GM18499 (cell line): ENCODE data around the gene NAA10.
A peak's percentile ranks its signal among the peaks of the same experiment; 100 is the strongest.

Experiments
- ATAC-seq: cut with Tn5 transposase; IDR thresholded peaks from one replicate; pipeline ENCODE4 v1.9.1; 2021; ENCODE audit warnings: moderate number of reproducible peaks; ENCODE audit not compliant: insufficient read depth, unreplicated experiment

Gene NAA10

DNA sequence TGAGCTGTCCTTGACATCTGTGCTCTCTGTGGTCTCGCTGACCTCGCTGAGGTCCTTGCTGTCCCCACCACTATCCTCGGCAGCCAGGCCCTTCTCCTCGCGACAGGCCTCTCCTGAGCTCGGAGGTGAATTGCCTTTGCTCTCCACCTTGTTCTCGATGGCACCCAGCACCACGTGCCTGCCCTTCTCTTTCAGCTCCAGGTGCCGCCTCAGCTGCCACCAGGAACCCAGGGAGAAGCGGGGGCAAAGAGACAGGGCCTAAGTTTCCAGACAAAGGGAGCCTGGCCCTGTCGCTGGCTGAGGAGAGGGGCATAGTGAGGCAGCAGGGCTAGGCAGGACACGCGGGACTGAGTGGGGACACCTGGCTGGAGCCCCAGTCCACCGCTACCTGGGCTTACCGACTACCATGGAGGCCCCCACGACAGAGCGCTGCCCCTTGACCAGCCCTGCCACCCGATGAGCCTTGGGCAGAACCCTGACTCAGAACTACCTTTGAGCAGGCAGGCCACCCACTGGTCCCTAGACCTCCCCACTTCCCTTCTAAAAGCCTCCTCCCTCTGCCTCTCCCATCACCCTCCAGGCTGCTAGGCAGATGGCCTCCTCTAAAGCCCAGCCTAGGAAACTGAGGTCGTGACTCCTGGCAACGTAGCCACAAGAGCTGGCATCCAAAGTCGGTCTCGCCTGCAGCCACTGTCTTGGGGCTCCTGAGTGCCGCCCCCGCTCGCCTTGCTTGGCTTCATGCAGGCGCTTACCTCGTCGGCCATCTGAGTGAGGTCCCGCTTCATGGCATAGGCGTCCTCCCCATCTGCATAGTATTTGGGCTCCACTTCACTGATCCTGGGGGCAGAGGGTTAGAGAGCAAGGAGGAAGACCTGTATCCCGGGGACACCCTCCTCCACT lies 4.6 kb downstream of the NAA10 start:
- no peak for ATAC-seq

DNA sequence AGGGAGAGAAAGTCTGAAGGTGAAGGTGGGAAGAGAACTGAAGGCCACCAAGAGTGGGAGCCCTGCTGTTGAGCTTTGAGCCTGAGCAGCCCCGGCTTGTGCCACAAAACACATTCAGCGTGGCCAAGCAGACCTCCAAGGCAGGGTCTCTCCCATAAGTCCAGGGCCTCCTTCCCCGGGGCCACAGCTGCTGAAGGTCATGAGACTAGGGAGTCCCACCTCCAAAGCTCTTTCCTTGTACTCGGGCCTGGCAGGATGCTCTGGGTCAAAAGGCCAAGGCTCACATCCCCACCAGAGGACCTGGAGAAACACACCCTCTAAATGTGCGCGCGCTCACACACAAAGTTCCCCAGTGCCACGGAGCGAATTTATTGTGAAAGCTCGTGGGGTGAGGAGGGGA lies 5.3 kb downstream of the NAA10 start:
- no peak for ATAC-seq

DNA sequence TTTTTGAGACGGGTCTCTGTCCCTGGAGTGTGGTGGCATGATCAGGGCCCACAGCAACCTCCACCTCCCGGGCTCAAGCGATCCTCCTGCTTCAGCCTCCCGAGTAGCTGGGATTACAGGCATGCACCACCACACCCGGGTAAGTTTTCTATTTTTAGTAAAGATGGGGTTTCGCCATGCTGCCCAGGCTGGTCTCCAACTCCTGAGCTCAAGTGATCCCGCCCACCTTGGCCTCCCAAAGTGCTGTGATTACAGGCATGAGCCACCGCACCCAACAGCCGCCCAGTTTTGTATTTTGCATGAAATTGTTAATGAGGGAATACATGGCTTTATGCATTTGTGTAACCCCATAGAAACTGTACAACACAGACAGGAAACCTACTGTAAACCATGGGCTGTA lies 6.0 kb downstream of the NAA10 start:
- ATAC-seq, result no peak

DNA sequence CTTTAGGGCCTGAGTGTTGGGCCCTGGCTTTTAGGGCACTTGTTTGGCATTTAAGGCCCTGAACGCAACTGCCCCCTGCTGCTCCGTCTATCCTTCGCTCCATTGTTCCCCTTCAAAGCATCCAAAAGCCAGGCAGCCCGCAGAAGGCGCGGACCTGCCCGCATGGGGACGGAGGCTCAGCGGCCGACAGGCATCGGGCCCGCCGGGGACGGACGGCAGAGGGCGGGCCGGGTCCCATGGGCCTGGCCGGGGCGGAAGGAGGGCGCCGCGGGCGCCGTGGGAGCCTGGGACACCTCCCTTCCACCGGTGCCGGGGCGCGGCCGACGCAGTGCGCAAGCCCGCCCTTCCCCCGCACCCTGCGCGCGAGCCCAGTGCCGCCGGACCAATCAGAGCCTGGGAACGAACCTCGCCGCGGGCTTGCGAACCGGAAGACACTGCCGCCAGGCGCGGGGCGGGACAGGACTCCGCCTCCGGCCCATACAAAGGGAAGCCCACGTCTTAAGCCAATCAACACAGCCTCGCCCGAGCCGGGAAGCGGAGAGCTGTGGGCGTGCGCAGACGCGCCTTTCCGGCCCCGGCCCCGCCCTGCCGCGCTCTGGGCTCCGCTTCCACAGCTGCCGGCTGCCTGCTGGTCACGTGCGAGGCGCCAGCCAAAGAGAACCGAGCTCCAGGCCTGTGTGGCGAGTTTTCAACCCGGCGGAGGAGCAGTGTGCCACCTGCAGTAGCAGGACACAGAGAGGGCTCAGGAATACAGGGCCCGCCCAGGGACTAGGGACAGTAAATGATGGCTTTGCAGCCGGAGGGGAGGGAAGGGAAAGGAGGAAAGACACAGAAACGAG lies 6.7 kb downstream of the NAA10 start:
- ATAC-seq, result peak; percentile 42

DNA sequence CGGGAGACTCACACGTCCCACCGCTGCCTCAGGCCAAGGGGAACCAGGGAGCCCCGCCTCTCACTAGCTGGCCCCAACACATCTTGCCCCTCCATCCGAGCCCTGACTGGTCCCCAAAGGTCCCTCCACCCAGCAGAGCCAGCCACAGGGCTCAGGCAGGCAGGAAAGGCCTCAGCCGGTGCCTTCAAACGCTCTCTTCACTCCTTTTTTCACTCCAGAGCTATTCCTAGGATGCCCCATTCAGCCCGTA lies 7.2 kb downstream of the NAA10 start:
- no peak for ATAC-seq

DNA sequence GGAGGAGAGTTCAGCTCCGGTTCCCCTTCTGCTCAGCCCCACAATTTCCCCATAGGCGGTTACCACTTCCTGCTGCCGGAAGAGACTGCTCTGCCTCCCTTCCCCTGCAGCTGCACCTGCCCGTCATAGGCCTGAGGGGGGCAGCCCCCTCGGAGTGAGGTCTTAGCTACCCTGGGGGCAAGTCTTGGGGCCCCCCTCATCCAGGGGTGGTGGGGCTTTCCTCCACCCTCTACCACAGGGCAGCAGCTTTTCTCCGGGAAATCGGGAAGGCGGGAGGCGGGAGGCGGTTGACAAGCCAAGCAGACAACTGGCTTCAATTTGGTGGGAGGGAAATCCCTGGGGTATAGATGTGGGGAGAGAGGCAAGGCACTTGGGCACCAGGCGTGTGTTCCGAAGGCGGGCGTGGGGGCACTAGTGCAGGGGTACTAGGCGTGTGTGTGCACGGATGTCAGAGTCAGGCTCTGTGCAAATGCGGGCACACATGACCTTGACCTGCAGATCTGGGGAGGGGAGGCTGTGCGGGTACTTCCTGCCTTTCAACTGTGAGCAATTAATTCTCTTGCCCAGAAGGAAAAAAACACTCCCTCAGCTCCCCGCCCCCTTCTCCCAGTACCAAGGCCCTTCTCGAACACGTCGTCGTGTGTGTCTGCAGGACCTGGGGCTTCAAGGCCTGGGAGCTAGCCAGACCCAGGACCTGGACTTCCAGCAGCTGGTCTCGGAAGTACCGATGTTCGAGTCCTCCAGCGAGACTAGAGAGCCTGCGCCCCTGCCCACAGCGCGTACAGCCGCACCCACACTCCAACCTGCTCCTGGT lies 7.8 kb downstream of the NAA10 start:
- peak; percentile 44 for ATAC-seq

DNA sequence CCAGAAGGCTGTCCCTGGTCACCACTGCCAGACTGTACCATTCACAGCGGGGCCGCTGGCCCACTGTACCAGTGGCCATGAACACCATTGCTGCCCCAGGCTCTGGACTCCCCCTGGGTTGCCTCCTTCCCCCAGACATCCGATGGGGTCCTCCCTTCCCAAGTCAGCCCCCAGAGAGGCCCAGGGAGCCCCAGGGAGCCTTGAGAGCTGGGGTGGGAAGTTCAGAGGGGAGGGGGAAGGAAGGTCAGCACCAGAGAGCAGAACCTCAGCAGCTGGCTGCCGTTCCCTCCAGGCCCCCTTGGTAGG lies 8.3 kb downstream of the NAA10 start:
- ATAC-seq, result no peak

DNA sequence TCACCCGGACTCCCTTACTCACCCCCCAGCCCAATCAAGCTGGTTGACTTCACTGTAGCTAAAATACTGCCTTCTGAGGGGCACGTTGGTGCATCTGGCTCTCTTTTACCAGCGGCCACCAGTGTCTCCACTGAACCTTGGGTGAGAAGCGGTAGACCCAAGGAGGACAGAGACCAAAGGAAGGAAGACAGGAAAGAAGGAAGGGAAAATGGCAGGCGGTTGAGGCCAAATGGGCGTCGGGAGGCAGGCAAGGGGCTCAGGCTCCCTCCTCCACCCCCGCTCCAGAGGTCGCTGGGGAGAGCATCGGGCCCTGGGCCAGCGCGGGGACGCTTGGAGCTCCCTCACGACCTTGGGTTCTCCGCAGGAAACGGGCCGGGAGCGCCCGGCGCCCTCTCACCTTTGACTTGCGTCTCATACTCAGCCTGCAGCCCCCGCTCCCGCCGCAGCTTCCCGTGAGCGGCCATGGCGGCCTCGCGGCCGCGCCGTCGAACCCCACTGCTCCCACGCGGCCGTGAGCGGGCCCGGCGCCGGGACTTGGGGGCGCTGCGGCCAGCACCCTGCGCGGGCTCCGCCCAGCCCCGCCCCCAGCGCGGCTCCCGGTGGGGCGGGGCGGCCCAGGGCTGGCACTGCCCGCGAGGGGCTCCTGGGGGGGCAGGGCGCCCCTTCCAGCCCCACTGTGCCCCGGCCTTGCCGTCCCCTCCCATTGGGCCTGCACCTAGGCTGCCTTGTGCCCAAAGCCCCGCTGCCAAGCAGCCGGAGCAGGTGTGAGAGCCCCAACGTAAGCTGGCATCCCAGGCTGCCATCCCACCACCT lies 8.9 kb downstream of the NAA10 start, which contains the start of gene ARHGAP4:
ARHGAP4 (minus strand) TSS at position 526 of the 813 bp plus-strand sequence; CDS start at position 464, 62 bp downstream.
- ATAC-seq, result no peak

DNA sequence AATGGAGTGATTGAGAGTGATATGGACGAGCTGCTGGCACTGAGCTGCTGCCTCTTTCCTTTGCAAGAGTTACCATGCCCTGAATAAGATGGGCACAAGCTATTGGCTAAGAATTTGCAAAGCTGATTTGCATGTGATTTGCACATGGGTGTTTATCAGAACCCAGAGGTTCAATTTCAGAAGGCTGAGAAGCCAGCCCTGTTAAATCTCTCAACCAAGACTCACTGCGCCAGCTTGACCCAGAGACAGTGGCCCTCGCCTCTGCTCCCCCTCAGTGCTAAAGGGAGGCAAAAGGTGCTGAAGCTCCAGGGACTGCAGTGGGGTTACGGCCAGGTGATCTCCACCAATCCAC lies 9.5 kb downstream of the NAA10 start:
- no peak for ATAC-seq

DNA sequence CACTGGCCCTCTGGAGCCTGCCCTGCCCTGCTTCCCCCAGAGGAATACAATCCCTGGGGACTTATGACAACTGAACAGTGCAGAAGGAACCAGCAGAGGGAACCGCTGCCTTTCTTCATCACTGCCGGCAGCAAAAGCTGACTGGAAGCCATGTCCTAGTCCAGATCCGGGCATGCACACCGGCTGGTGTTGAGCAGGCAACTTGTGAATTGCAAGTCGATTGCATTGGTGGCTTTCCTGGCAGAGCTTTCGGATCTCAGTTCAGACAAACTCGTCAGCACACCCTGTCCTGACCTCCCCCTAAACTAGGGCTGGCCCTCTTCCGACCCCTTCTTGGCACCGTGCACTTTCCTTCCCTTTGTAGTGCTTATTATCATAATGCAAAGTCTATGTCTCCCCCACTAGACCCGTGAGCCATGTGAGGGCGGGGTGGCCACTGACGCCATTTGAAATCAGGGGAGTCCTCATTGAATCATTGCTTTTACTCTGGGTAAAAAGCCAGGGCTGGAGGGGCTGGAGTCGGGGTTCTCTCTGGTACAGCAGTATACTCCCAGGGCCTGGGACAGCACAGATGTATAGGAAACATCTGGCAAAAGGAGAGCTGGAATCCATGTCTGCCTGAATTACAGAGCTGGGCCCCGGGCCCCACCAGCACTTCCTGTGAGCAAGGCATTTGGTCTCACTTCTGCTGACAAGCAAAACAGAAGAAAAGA lies 10.5 kb downstream of the NAA10 start:
- no peak for ATAC-seq

DNA sequence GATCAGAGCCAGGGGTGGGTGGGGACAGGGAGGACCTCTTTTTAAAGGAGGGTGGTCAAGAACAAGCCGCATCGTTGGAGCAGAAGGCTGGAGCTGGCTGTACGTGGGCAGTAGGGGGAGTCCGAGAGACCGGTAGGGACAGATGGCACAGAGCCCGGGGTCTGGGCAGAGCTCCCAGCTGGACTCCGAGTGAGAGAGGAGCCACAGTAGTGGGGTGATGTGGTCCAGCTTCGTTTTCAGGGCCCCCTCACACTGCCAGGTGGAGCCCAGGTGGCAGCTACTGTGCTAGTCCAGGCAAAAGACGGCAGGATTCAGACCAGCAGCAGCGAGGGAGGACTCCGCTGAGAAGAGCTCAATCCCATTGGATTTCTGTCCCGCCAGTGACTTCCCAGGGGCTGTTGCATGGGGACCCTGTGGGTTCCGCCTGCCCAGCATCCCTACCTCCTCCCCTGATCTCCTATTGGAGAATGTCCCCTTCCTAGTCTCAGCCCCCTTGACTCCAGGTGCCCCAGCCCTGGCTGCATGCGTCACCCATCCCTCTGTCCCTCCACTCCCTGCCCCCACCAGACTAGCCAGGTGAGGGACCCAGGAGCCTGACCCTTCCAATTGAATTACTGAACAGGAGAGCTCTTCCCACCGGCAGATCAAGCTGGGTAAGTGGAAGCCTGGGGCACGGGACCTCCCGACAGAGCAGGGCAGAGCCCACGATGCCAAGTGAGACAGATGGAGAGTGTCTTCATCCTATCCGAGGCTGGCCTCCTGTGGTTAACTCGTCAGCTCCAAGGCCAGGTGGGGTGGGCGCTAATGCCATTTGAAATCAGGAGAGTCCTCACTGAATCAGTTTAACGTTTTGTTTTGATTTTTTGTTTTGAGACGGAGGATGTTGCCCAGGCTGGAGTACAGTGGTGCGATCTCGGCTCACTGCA lies 11.6 kb downstream of the NAA10 start:
- ATAC-seq, result no peak

DNA sequence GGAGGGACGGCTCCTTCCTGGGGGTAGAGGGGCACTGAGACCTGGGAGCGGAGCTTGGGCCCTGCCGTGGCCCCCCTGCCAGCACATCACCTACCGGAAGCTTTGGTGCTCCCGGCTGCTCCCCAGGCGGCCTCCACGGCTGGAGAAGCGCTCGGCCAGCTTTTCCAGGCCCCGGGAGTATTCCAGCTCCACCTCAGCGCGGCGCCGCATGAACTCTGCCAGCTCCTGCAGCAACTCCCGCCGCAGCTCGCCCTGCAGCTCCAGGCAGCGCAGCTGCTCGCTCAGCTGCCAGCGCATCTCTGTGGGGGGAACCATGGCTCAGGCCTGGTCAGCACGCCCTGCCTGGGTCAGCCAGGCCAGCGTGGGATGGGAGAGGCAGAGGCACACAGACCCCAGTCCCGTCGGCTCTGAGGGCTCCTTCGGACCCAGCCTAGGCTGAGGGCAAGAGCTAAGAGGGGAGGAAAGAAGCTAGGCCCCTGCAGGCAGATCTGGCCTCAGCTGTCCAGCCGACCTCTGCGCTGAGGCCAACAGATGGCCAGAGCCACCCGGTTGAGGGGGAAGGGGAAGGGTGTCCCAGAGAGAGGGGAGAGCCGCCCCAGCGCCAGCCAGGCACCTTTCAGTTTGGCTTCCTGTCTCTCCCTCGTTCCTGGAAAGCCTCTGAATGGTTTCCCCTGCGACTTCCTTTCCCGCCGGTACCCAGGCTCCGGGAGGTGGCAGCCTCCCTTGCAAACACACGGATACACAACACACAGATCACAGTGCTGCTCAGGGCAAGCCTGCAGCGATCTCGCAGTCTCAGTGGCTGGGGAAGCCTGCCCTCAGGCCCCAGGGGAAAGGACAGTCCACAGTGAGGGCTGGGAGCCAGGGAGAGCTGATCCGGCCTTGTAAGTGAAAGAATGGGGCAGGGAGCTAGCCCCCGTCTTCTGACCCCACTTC lies 13.1 kb downstream of the NAA10 start:
- ATAC-seq, result no peak

DNA sequence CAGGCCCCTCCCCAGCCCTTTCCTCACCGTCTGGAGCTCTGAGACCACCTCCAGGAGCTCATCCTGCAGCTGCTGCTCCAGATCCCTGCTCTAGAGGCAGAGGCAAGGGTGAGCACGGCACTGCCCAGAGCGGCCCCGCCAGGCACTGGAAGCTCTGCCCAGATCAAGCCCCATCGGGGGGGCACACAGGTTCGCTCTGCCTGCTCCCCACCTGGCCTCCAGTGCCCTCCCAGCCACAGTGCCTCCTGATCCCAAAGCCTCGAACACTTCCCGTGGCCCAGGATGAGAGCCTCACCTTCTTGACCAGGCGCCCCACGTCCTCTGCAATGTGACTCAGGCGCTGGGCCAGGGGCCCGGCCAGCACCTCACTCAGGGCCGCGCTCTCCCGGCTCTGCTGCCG lies 13.8 kb downstream of the NAA10 start:
- ATAC-seq, result no peak

DNA sequence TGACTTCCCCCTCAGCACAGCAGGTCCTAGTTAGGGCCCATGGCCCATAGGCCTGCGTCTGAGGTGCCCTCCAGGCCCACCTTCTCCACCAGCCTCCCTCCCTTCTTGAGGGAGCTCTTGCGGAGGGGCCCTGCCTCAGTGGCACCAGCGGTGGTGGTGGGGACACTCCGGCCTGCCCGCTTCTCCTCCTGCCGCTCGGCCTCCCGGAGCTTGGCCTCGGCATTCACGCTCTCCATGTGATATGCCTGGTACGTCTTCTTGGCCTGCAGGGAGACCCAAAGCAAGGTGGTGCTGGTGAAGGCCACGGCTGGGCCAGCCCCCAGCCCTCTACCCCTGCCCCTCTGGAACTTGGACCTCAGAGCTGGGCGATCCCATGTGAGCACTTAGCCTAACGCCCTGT lies 14.3 kb downstream of the NAA10 start:
- no peak for ATAC-seq

DNA sequence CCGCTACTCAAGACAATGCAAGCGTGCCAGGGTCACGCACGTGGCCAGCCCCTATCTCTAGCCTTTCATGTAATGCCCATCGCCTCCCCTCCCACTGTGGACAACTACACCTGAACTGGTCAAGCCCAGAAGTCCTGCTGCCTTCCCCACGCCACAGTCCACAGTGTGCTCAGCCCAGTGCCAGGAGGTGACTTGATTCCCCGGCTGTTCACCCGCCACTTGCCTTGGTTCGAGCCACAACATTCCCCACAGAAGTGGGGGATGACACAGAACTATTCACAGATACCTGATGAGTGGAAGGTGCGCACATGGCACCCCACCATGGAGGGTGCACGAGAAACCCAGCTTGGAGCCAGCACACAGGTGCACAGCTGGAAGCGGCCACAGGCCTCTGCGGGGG lies 15.6 kb downstream of the NAA10 start:
- no peak for ATAC-seq

DNA sequence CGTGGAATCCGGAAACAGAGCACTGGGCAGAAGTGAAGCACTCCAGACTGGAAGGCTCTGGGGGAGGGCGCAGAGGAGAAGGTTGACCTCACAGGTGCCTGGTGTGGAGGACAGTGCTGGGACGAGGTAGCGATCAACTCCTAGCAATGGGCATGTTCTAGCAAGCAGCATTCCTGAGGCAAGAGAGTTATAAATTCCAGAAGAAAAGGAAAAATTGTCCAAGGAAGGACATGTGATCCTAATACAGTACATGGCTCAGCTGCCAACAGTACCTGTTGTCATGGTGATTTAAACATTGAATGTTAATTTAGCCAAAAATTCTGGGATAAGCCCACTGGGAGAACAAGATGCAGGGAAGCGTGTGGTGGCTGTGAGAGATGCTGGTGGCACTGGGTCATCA lies 17.0 kb downstream of the NAA10 start:
- ATAC-seq, result no peak

DNA sequence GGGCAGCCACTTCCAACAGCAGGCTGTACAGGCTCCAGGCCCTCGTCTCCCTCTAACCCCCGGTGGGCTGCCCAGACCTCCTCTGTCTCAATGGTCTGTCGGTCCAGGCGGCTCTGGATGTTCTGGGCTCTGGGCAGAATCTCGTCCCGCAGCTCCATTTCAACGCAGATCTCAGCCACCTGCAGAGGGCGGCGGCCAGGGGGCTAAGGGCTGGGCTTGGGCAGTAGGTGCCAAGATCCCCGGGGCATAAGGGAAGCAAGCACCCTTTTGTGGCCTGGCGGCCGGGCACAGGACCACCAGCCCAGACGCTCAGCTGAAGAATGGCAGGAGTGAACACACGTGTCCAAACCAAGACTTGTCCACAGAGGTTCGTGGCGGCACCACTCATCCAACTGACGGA lies 21.1 kb downstream of the NAA10 start:
- ATAC-seq, result no peak

DNA sequence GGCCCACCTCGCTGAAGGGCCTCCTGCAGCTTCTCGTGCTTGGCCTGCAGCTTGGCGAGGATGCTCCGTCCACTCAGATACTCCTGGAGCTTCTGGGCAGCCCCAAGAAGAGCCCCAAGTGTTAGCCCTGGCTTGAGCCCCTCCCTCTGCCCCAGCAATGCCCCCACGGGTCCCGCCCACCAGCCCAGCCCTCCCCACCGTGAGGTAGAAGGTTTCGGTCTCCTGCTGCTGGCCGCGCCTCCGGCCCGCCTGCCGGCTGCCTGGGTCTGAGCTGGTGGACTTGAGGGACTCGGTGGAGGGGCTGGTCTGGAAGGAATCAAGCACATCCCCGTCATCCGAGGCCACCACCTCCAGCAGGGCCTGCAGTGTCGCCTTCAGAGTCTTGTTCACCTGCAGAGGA lies 21.6 kb downstream of the NAA10 start:
- ATAC-seq, result no peak
